ENCODE measurements around the gene SFT2D1.

DNA sequence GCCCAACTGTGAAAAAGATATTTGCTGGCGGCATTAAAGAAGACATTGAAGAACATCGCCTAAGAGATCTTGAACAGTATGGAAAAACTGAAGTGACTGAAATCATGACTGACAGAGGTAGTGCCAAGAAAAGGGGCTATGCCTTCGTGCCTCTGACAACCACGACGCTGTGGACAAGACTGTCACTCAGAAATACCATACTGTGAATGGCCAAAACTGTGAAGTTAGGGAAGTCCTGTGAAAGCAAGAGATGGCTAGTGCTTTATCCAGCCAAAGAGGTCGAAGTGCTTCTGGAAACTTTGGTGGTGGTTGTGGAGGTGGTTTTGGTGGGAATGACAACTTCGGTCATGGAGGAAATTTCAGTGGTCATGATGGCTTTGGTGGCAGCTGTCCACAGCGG is 7.5 kb downstream of the SFT2D1 start:
- TF ChIP-seq PTRF (tag; IDR thresholded peaks at IDR 0.05) (no peak), MXI1 (IDR thresholded peaks at IDR 0.05; ENCODE audit: low read depth, low read length) (no peak), EZH2 (IDR thresholded peaks at IDR 0.05; ENCODE audit: borderline replicate concordance, low read depth, low read length) (no peak)
- TF ChIP-seq, protein P1, sequence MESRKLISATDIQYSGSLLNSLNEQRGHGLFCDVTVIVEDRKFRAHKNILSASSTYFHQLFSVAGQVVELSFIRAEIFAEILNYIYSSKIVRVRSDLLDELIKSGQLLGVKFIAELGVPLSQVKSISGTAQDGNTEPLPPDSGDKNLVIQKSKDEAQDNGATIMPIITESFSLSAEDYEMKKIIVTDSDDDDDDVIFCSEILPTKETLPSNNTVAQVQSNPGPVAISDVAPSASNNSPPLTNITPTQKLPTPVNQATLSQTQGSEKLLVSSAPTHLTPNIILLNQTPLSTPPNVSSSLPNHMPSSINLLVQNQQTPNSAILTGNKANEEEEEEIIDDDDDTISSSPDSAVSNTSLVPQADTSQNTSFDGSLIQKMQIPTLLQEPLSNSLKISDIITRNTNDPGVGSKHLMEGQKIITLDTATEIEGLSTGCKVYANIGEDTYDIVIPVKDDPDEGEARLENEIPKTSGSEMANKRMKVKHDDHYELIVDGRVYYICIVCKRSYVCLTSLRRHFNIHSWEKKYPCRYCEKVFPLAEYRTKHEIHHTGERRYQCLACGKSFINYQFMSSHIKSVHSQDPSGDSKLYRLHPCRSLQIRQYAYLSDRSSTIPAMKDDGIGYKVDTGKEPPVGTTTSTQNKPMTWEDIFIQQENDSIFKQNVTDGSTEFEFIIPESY (CRISPR knock-in tag; IDR thresholded peaks at IDR 0.05) = no peak
- TF ChIP-seq, protein P2, sequence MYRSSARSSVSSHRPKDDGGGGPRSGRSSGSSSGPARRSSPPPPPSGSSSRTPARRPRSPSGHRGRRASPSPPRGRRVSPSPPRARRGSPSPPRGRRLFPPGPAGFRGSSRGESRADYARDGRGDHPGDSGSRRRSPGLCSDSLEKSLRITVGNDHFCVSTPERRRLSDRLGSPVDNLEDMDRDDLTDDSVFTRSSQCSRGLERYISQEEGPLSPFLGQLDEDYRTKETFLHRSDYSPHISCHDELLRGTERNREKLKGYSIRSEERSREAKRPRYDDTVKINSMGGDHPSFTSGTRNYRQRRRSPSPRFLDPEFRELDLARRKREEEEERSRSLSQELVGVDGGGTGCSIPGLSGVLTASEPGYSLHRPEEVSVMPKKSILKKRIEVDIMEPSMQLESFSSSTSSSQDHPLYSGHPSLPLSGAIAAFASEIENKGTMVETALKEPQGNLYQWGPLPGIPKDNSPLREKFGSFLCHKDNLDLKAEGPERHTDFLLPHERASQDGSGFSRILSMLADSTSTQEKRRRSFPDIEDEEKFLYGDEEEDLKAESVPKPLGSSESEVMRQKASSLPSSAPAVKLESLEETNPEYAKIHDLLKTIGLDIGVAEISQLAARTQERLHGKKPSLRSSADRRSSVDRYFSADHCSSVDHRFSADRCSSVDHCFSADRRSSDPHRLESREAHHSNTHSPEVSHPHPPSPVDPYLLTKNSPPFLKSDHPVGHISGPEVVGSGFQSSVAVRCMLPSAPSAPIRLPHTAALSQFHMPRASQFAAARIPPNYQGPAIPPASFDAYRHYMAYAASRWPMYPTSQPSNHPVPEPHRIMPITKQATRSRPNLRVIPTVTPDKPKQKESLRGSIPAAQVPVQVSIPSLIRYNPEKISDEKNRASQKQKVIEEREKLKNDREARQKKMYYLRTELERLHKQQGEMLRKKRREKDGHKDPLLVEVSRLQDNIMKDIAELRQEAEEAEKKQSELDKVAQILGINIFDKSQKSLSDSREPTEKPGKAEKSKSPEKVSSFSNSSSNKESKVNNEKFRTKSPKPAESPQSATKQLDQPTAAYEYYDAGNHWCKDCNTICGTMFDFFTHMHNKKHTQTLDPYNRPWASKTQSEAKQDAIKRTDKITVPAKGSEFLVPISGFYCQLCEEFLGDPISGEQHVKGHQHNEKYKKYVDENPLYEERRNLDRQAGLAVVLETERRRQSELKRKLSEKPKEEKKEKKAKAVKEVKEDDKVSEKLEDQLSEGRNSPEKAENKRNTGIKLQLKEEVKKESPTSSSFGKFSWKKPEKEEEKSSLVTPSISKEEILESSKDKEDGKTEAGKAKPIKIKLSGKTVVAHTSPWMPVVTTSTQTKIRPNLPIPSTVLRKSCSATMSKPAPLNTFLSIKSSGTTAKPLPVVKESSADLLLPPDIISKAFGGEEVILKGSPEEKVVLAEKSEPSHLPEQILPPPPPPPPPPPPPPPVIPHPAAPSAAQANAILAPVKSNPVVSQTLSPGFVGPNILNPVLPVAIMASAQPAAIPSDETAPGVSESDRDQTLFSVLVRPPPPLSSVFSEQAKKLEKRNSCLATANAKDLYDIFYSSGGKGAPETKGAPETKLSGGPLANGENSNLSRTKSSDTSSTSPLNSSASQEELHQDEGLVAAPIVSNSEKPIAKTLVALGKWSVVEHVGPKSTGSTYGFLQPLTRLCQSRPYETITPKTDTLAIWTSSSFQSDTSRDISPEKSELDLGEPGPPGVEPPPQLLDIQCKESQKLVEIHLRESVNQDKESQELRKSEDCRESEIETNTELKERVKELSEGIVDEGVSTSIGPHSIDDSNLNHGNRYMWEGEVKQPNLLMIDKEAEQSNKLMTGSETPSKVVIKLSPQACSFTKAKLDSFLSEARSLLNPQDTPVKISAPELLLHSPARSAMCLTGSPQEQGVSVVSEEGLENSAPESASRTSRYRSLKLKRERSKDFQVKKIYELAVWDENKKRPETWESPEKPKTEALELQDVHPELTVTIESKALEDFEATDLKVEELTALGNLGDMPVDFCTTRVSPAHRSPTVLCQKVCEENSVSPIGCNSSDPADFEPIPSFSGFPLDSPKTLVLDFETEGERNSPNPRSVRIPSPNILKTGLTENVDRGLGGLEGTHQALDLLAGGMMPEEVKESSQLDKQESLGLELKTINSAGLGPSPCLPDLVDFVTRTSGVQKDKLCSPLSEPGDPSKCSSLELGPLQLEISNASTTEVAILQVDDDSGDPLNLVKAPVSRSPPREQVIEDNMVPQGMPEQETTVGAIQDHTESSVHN (IDR thresholded peaks at IDR 0.05; ENCODE audit: borderline replicate concordance in 1 of 2, low read depth in 1 of 2) = no peak
